B cell (primary cell): ENCODE measurements around the gene RELB. TPM values are rescaled to one million over a fixed set of nuclear protein-coding genes. Genes with fewer than 3 reads are reported as not detected.
A peak's percentile ranks its signal among the peaks of the same experiment; 100 is the strongest.

Experiments
- ATAC-seq: fragments of 200-7000 bp; cut with Tn5 transposase; one replicate; pipeline ENCODE4 v1.10.0; 2021; ENCODE audit warnings: low read depth, mild to moderate bottlenecking, moderate number of reproducible peaks, moderate library complexity
- CTCF ChIA-PET: fragments of 350-600 bp; sonication (Branson Sonifier 250); formaldehyde crosslinking; loops from one replicate; lab custom pipeline; 2021; ENCODE audit warnings: antibody characterized with exemption, inconsistent platforms; lab: Charles Lee
- POLR2A ChIA-PET: fragments of 350-600 bp; sonication (Branson Sonifier 250); formaldehyde crosslinking; loops from one replicate; lab custom pipeline; 2021; ENCODE audit warnings: antibody characterized with exemption; lab: Charles Lee
- DNase-seq: peaks from one replicate; pipeline ENCODE4 v3.0.0; 2013
- H2AFZ ChIP-seq: 2 replicates; pipeline ENCODE4 v1.6.1; 2012; ENCODE audit warnings: mild to moderate bottlenecking, low read depth, low read length; ENCODE audit not compliant: insufficient read depth, poor library complexity, severe bottlenecking
- H3K27ac ChIP-seq, 2 donors: 1 replicate in 1 of 2; 2 replicates in 1 of 2; pipeline ENCODE4 v1.5.1; 2012 to 2013; ENCODE audit warnings: low read length in 2 of 2, mild to moderate bottlenecking in 2 of 2, moderate library complexity in 1 of 2
- H3K27me3 ChIP-seq, 4 experiments: fragments of 200-600 bp in 1 of 4; sonication (generic) in 1 of 4; replicated peaks in 1 of 4; 1 replicate in 2 of 4; 2 replicates in 2 of 4; pipeline versions ENCODE4 v1.6.1 to v1.7.0; 2013 to 2016; ENCODE audit warnings: low read length in 3 of 4, mild to moderate bottlenecking in 2 of 4, mixed read lengths in 1 of 4, moderate library complexity in 1 of 4; ENCODE audit not compliant: insufficient read depth in 4 of 4, control insufficient read depth in 3 of 4; ENCODE audit errors: control extremely low read depth in 1 of 4
- H3K36me3 ChIP-seq, 2 experiments: replicated peaks in 1 of 2; 1 replicate in 1 of 2; 2 replicates in 1 of 2; pipeline versions ENCODE4 v1.6.1 to v1.7.1; 2013; ENCODE audit warnings: low read length in 1 of 2; ENCODE audit not compliant: insufficient read depth in 2 of 2, control insufficient read depth in 1 of 2; ENCODE audit errors: control extremely low read depth in 1 of 2, extremely low read depth in 1 of 2
- H3K4me1 ChIP-seq, 2 donors: fragments of 200-600 bp in 1 of 2; sonication (generic) in 1 of 2; 1 replicate in 1 of 2; 2 replicates in 1 of 2; pipeline versions ENCODE4 v1.5.1 to v1.6.1; 2013 to 2017; ENCODE audit warnings: low read length in 2 of 2; ENCODE audit not compliant: control insufficient read depth in 2 of 2, insufficient read depth in 2 of 2
- H3K4me2 ChIP-seq: replicated peaks from 2 replicates; pipeline ENCODE3; 2012; ENCODE audit warnings: mild to moderate bottlenecking, low read depth, low read length; ENCODE audit not compliant: poor library complexity, severe bottlenecking
- H3K4me3 ChIP-seq, 5 experiments: fragments of 200-600 bp in 1 of 5; sonication (generic) in 1 of 5; 1 replicate in 3 of 5; 2 replicates in 2 of 5; pipeline versions ENCODE4 v1.5.1 to v1.7.0; 2011 to 2016; ENCODE audit warnings: low read length in 4 of 5, mild to moderate bottlenecking in 4 of 5, low read depth in 2 of 5, control low read depth in 1 of 5, moderate library complexity in 1 of 5; ENCODE audit not compliant: insufficient read depth in 1 of 5; ENCODE audit errors: control extremely low read depth in 1 of 5, extremely low read depth in 1 of 5
- H3K79me2 ChIP-seq: fragments of 200-600 bp; sonication (generic); one replicate; pipeline ENCODE4 v1.6.0; 2016; ENCODE audit warnings: low read length; ENCODE audit not compliant: control insufficient read depth, insufficient read depth
- H3K9ac ChIP-seq: fragments of 200-600 bp; sonication (generic); 2 replicates; pipeline ENCODE4 v1.6.1; 2017; ENCODE audit warnings: mild to moderate bottlenecking, low read length, moderate library complexity
- H3K9me3 ChIP-seq, 3 donors: one replicate each; pipeline versions ENCODE4 v1.6.1 to v1.7.1; 2013; ENCODE audit warnings: low read length in 2 of 3; ENCODE audit not compliant: control insufficient read depth in 2 of 3, insufficient read depth in 1 of 3; ENCODE audit errors: control extremely low read depth in 1 of 3
- H4K20me1 ChIP-seq: 2 replicates; pipeline ENCODE4 v1.6.0; 2012; ENCODE audit warnings: mild to moderate bottlenecking, low read length; ENCODE audit not compliant: insufficient read depth, control insufficient read depth, poor library complexity, severe bottlenecking
- H3K27ac Mint-ChIP-seq: one replicate; pipeline ENCODE4 v1.8.0; 2021; ENCODE audit warnings: mixed read lengths
- H3K27me3 Mint-ChIP-seq: one replicate; pipeline ENCODE4 v1.8.0; 2021; ENCODE audit warnings: mixed read lengths
- H3K4me1 Mint-ChIP-seq: one replicate; pipeline ENCODE4 v1.8.0; 2021; ENCODE audit warnings: mixed read lengths
- H3K4me3 Mint-ChIP-seq: one replicate; pipeline ENCODE4 v1.8.0; 2021; ENCODE audit warnings: mixed read lengths
- H3K9me3 Mint-ChIP-seq: one replicate; pipeline ENCODE4 v1.8.0; 2022; ENCODE audit warnings: mixed read lengths; ENCODE audit not compliant: insufficient read depth
- EZH2 ChIP-seq: IDR thresholded peaks from 2 replicates; pipeline ENCODE4 v1.6.1; 2012; ENCODE audit warnings: borderline replicate concordance, low read depth, mild to moderate bottlenecking, moderate library complexity, low read length; ENCODE audit not compliant: insufficient read depth, poor library complexity, severe bottlenecking
- WGBS: methylation state at CpG from one replicate; pipeline ENCODE4 v1.1.5; 2013; ENCODE audit warnings: missing lambda C conversion rate; ENCODE audit not compliant: insufficient coverage; 5-methylcytosine and 5-hydroxymethylcytosine counted together
- intact Hi-C: fragments of 100-400 bp; cut with micrococcal nuclease; formaldehyde crosslinking; loops from one replicate; pipeline ENCODE4 v1.10.0; 2022
- polyA plus RNA-seq: library from polyadenylated mRNA; depleted of rRNA; stranded (reverse); fragments of >200 nt; gene quantifications from 2 replicates; pipeline ENCODE4 v1.2.3, GENCODE V29; 2012
- total RNA-seq, 2 donors: library from RNA; stranded (reverse); fragments of 120-200 nt in 1 of 2; gene quantifications; 1 replicate in 1 of 2; 2 replicates in 1 of 2; pipeline versions ENCODE4 v1.2.3 to v1.2.4, GENCODE V29; 2013 to 2022
- TF ChIP-seq, protein P1 (sequence below): fragments of 200-600 bp; IDR thresholded peaks from one replicate; pipeline ENCODE4 v1.8.0; 2022; ENCODE audit warnings: antibody characterized with exemption, mild to moderate bottlenecking

The RELB gene
- total and polyA plus RNA-seq, 2 donors (not counting 1 experiment from before 2014, with no cell fraction given) = 63.8 to 106 TPM

DNA sequence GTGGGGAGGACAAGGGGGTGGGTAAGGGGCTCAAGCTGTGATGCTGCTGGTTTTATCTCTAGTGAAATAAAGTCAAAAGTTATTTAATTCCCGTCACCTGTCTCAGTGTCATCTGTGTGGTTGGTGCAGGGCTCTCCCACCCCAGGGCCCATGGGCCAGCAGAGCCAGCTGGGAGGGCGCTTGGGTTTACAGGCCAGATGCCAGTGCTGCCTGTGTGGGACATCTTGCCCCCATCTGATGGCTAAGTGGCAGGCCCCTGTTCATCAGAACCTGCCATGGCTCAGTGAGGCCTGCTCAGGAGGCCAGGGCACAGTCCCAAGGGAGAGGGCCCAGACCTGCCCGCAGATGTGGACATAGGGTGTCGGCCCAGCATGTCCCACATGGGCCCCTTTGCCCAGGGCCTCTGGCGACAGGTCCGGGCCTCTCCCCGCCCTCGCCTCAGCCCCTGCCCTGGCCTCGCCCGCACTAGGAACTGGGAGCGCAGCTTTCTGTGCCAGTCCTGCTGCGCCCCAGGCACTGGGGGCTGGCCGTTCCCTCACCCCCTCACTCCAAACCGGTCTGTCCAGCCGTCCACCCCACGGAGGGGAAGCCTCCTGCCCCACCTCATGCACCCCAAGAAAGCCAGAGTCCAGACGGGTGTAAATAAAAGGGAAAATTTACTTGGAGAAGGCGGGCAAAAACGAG, 69.7 kb downstream of the RELB start:
- H3K9ac ChIP-seq = no peak overlapping the region
- H3K4me1 Mint-ChIP-seq = peaks cover 39% of the 10 kb centered on the region
- no peaks in the 10 kb centered on the region for H3K9me3 ChIP-seq
- ChIA-PET POLR2A (no interaction called here), CTCF (interaction anchor here (1.0 kb wide), 1 partner anchor 22 kb away, joined by 3 read pairs; no protein-coding TSS in a partner anchor)
- no peak overlapping the region for H3K27ac ChIP-seq
- H4K20me1 ChIP-seq = peaks cover 92% of the 10 kb centered on the region
- ATAC-seq (no peak), DNase-seq (no peak)
- H2AFZ ChIP-seq = no peak overlapping the region
- intact Hi-C loops = no loop called here
- H3K27me3 ChIP-seq = no peaks in the 10 kb centered on the region
- no peak overlapping the region for H3K4me2 ChIP-seq
- H3K36me3 ChIP-seq = peaks cover 0 to 77% of the 10 kb centered on the region in 2 experiments
- H3K27me3 Mint-ChIP-seq = no peaks in the 10 kb centered on the region
- WGBS = 88% methylated on average over 10 of the region's 19 CpGs
- peaks cover 10 to 28% of the 10 kb centered on the region in 2 donors for H3K4me1 ChIP-seq
- no peaks in the 10 kb centered on the region for H3K9me3 Mint-ChIP-seq
- no peak overlapping the region for H3K4me3 ChIP-seq
- peaks cover 37% of the 10 kb centered on the region for H3K79me2 ChIP-seq
- no peak overlapping the region for H3K4me3 Mint-ChIP-seq
- H3K27ac Mint-ChIP-seq = peak overlapping the region; percentile 41
- TF ChIP-seq, protein P1, sequence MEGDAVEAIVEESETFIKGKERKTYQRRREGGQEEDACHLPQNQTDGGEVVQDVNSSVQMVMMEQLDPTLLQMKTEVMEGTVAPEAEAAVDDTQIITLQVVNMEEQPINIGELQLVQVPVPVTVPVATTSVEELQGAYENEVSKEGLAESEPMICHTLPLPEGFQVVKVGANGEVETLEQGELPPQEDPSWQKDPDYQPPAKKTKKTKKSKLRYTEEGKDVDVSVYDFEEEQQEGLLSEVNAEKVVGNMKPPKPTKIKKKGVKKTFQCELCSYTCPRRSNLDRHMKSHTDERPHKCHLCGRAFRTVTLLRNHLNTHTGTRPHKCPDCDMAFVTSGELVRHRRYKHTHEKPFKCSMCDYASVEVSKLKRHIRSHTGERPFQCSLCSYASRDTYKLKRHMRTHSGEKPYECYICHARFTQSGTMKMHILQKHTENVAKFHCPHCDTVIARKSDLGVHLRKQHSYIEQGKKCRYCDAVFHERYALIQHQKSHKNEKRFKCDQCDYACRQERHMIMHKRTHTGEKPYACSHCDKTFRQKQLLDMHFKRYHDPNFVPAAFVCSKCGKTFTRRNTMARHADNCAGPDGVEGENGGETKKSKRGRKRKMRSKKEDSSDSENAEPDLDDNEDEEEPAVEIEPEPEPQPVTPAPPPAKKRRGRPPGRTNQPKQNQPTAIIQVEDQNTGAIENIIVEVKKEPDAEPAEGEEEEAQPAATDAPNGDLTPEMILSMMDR = no peak
- no peak for TF ChIP-seq EZH2

DNA sequence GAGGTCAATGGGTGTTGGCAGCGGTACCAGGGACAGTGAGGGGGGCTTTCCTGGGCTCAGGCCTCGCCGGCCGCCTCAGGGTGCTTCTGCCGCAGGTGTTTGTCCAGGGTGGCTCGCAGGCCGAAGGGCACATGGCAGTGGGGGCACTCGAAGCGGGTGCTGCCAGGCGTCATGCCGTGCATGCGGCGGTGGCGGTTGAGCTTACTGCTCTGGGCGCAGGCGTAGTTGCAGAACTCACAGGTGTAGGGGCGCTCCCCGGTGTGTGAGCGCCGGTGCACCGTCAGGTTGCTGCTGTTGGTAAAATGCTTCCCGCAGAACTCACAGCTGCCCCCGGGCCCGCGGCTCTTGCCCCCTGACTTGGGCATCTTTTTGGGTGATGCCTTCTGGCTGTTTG, 70.3 kb downstream of the RELB start:
- no peak overlapping the region for H3K9ac ChIP-seq
- H2AFZ ChIP-seq = no peak overlapping the region
- H3K4me1 Mint-ChIP-seq = peaks cover 41% of the 10 kb centered on the region
- H3K4me2 ChIP-seq = no peak overlapping the region
- no peak overlapping the region for H3K27ac ChIP-seq
- H3K4me3 ChIP-seq = no peak overlapping the region
- H3K9me3 ChIP-seq = no peaks in the 10 kb centered on the region
- DNase-seq = no peak
- H3K27me3 Mint-ChIP-seq = no peaks in the 10 kb centered on the region
- no peaks in the 10 kb centered on the region for H3K27me3 ChIP-seq
- H3K27ac Mint-ChIP-seq = peak overlapping the region; percentile 41
- ChIA-PET CTCF (no interaction called here), POLR2A (interaction anchor here (1.1 to 1.7 kb wide), 2 partner anchors 20 to 71 kb away, joined by 3 read pairs; no protein-coding TSS in a partner anchor)
- peaks cover 86% of the 10 kb centered on the region for H4K20me1 ChIP-seq
- ATAC-seq = no peak
- H3K9me3 Mint-ChIP-seq = no peaks in the 10 kb centered on the region
- peaks cover 0 to 75% of the 10 kb centered on the region in 2 experiments for H3K36me3 ChIP-seq
- WGBS = 95% methylated on average over 25 of the region's 25 CpGs
- H3K79me2 ChIP-seq = peaks cover 36% of the 10 kb centered on the region
- TF ChIP-seq EZH2 = no peak
- TF ChIP-seq, protein P1 = no peak
- intact Hi-C loops = no loop called here
- peaks cover 11 to 30% of the 10 kb centered on the region in 2 donors for H3K4me1 ChIP-seq
- H3K4me3 Mint-ChIP-seq = no peak overlapping the region
